Kidney epithelial cell (primary cell): ENCODE data around the gene GPR150. TPM values are rescaled to one million over a fixed set of nuclear protein-coding genes. Genes with fewer than 3 reads are reported as not detected.
"Not testable (repeated sequence)": the region's sequence is repeated elsewhere in the genome, so short reads cannot be mapped to it uniquely, and the experiment has no call there.

ENCODE experiments used
- DNase-seq: peaks from one replicate; pipeline ENCODE4 v3.0.0-alpha.2; 2010; ENCODE audit warnings: low read depth
- H3K27me3 ChIP-seq: 2 replicates; pipeline ENCODE4 v1.6.0; 2011; ENCODE audit warnings: low read length; ENCODE audit not compliant: control insufficient read depth, insufficient read depth
- H3K36me3 ChIP-seq: 2 replicates; pipeline ENCODE4 v1.5.1; 2011; ENCODE audit warnings: low read length; ENCODE audit not compliant: control insufficient read depth, insufficient read depth
- H3K4me3 ChIP-seq: 2 replicates; pipeline ENCODE4 v1.5.1; 2011; ENCODE audit warnings: low read depth, mild to moderate bottlenecking, control low read depth, low read length
- CTCF ChIP-seq: IDR thresholded peaks from 2 replicates; pipeline ENCODE4 v1.5.1; 2011; ENCODE audit warnings: mild to moderate bottlenecking, moderate library complexity, low read length, control low read depth, inconsistent platforms; ENCODE audit not compliant: insufficient read depth, poor library complexity, severe bottlenecking
- total RNA-seq: library from RNA; depleted of rRNA; stranded (reverse); fragments of >200 nt; gene quantifications from 2 replicates; pipeline ENCODE4 v1.2.3, GENCODE V29; 2015

GPR150 gene
- total RNA-seq, 1 donor from 2014 or later, result 0.25 TPM

GRCh38 chr5:95643152-95643551, 23.3 kb downstream of the GPR150 start:
- no peak for TF ChIP-seq CTCF
- Histone ChIP-seq H3K27me3 (no peaks in the 10 kb centered on the region), H3K4me3 (no peak overlapping the region), H3K36me3 (no peaks in the 10 kb centered on the region)
- DNase-seq, result no peak

GRCh38 chr5:95644351-95645042, 24.6 kb downstream of the GPR150 start:
- H3K36me3 ChIP-seq, result no peaks in the 10 kb centered on the region
- no peak overlapping the region for H3K4me3 ChIP-seq
- TF ChIP-seq CTCF, result peak; percentile 71
- no peak for DNase-seq
- no peaks in the 10 kb centered on the region for H3K27me3 ChIP-seq

DNA sequence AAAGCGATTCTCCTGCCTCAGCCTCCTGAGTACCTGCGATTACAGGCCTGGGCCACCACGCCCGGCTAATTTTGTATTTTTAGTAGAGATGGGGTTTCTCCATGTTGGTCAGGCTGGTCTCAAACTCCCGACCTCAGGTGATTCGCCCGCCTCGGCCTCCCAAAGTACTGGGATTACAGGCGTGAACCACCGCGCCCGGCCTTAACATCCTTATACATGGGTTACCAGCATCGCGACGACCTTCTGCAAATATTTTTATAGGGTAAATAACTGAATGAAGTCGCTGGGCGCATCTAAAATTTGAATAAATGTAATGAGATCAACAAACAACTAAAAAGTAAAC, 26.3 kb downstream of the GPR150 start:
- DNase-seq, H3K36me3 ChIP-seq, H3K27me3 ChIP-seq: not testable (repeated sequence)
- peak overlapping the region; percentile 31 for H3K4me3 ChIP-seq

DNA sequence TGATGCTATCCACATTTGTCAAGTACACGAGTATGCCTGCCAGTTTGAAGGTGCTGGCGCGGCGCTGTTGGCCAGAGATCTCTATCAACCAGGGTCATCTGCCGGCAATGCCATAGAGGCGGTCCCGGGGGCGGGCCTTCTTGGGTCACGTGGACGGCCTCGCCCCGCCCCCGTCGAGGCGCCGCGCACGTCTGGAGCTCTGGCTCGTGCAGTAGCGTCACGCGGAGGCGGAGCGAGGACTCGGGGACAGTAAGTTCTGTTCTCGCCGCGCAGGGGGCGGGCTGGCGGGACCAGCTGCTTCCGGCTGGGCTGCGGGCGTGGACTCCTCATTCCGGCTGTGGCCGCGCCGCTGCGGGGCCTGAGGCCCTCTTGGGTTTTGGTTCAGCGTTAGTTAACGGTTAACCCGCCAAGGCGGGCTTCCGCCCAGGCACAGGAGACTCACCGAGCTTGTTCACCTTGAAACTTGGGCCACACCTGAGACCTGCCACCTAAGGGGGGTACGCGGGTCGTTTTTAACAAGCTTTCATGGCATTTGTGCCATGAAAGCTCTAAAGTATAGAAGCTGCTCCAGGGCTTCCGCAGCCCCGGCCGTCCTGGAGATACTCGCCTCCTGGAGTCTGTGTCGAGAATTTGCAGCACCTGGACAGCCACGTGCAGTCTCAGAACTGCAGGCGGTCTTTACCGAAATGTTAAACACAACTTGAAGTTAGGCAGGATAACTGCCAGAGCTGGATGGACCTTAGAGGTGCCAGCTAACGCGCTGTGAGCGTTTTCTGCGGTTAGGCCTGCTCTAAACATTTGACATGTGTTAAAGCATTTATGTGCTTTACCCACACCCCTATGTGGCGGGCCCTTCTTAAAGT, 26.9 kb downstream of the GPR150 start, which contains the start of gene RFESD:
Gene RFESD (plus strand): TSS at position 209 of the 863 bp plus-strand sequence. CDS start 5,495 bp downstream, outside the sequence.
- Histone ChIP-seq H3K36me3 (no peaks in the 10 kb centered on the region), H3K27me3 (no peaks in the 10 kb centered on the region), H3K4me3 (peak within 1 kb of the TSS; percentile 31)
- peak; percentile 84 for DNase-seq
- TF ChIP-seq CTCF, result no peak

GRCh38 chr5:95647886-95648860, 28.3 kb downstream of the GPR150 start:
- Histone ChIP-seq H3K27me3 (no peaks in the 10 kb centered on the region), H3K4me3 (no peak overlapping the region), H3K36me3 (no peaks in the 10 kb centered on the region)
- no peak for TF ChIP-seq CTCF
- no peak for DNase-seq
